Neural cell (in vitro differentiated cells): ENCODE results near the gene SLC16A8.

Experiments used
- CTCF ChIP-seq: fragments of 450-650 bp; IDR thresholded peaks from 2 replicates; pipeline ENCODE4 v1.5.1; 2014; ENCODE audit warnings: antibody characterized with exemption, mild to moderate bottlenecking, moderate library complexity; ENCODE audit not compliant: poor library complexity, severe bottlenecking
- EZH2 ChIP-seq: fragments of 200-600, 300-800 bp; shearing (Covaris generic), sonication (generic); IDR thresholded peaks from 2 replicates; pipeline ENCODE4 v1.6.1; 2014; ENCODE audit warnings: antibody characterized with exemption, low read length, borderline replicate concordance, mild to moderate bottlenecking; ENCODE audit not compliant: insufficient read depth, poor library complexity, severe bottlenecking
- REST ChIP-seq: IDR thresholded peaks from 2 replicates; pipeline ENCODE4 v1.6.1; 2012; ENCODE audit warnings: borderline replicate concordance
- SMC3 ChIP-seq: fragments of 450-650 bp; conservative IDR thresholded peaks from 2 replicates; pipeline ENCODE4 v1.6.1; 2014; ENCODE audit warnings: antibody characterized with exemption, mild to moderate bottlenecking, moderate library complexity; ENCODE audit not compliant: poor library complexity

GRCh38 chr22:38087855-38088254 is 3.9 kb upstream of the SLC16A8 start:
- TF ChIP-seq CTCF (no peak), SMC3 (no peak), REST (no peak), EZH2 (no peak)
